Measurements from ENCODE around the gene RPTN.

The RPTN gene

DNA sequence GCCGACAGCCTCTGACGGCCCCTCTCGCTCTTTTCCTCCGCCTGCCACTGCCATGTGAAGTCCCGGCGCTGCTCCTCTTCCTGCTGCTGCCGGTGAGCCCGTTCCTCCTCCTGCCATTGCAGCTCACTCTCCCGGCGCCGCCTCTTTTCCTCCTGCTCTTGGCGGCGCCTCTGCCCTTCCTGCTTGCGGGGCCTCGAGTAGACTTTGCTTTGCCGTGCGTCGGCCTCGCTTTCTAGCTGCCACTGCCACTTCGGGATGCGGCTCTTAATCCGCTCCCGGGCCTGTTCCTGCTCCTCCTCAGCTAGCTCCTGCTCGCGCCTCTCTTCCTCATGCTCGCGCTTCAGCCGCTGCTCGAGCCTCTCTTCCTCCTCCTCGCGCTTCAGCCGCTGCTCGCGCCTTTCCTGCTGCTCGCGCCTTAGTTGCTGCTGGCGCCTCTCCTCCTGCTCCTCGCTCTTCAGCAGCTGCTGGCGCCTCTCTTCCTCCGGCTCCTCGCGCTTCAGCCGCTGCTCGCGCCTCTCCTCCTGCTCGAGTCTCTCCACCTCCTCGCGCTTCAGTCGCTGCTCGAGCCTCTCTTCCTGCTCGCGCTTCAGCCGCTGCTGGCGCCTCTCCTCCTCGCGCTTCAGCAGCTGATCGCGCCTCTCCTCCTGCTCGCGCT is 48.0 kb downstream of the RPTN start:
- DNase-seq (ENCODE audit: low read depth) = no peak

- DNase-seq (ENCODE audit: low read depth) = no peak
Observed at GRCh38 chr1:152110365-152110859, 48.6 kb downstream of the RPTN start.

DNA sequence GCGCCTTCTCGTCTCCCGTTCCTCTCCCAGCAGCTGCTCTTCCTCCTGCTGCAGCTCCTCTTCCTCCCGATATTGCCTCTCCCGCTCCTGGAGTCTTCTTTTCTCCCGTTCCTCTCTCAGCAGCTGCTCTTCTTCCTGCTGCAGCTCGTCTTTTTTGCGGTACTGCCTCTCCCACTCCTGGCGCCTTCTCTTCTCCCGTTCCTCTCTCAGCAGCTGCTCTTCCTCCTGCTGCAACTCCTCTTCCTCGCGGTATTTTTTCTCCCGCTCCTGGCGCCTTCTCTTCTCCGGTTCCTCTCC is 49.1 kb downstream of the RPTN start:
- no peak for DNase-seq (ENCODE audit: low read depth)

- DNase-seq (ENCODE audit: low read depth) = no peak
Observed at GRCh38 chr1:152109231-152109997, 49.6 kb downstream of the RPTN start.

DNA sequence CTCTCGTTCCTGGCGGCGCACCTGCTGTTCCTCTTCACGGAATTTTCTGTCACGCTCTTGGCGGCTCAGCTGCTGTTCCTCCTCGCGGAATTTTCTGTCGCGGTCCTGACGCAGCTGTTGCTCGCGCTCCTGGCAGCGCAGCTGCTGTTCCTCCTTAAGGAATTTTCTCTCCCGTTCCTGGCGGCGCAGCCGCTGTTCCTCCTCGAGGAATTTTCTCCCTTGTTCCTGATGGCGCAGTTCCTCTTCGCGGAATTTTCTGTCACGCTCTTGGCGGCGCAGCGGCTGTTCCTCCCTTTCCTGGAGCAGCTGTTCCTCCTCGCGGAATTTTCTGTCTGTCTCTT is 50.2 kb downstream of the RPTN start:
- no peak for DNase-seq (ENCODE audit: low read depth)

- no peak for DNase-seq (ENCODE audit: low read depth)
Observed at GRCh38 chr1:152107984-152108881, 50.8 kb downstream of the RPTN start.

DNA sequence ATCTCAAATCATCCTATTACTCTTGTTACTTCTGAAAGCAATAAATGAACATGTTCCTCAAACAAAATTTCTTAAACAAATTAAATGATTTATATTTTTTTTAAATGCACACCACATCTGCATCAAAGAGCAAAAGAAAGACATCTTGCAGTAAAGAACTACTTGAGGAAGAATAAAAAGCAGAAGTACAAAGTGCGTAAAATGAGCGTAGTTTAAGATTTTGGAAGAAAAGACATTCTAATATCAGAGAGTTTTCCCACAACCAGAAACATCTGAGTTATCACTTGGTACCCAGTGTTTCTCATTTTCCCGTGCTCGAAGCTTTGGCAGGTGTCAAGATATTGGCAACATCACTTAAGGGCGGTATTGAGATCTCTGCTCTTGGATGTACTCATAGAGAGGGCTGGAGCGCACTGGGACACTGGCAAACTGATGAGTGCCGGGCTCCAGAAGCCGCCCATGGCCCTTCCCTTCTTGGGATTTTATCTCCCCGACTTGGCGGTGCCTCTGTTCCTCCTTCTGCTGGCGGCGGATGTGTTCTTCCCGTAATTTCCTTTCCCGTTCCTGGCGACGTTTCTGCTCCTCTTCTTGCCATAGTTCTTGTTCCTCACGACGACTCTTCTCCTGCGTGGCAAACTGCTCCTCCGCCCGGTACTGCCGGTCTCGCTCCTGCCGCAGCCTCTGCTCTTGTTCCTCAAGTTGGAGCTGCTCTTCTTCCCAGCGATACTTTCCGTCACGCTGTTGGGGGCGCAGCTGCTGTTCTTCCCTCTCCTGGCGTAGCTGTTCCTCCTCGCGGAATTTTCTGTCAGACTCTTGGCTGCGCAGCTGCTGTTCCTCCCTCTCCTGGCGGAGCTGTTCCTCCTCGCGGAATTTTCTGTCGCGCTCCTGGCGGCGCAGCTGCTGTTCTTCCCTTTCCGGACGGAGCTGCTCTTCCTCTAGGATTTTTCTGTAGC is 51.7 kb downstream of the RPTN start:
- no peak for DNase-seq (ENCODE audit: low read depth)

DNA sequence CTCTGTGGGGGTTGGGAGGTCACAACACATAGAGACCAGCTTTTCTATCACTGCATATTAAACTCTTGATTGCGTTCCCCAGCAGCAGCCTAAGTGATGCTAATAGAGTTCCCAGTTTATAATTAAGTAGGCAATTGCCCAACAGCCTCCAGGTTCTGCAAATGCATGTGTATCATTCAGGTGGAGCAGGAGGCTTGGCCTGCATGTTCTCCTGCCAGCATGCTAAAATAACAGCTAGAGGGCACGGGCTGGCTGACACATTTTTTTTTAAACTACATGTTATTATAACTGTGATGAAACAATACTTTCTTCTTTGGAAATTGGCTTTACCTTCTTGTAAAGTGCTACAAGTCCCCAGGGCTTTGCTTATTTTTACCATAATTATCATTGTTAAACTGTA is 54.2 kb downstream of the RPTN start:
- no peak for DNase-seq (ENCODE audit: low read depth)

Measured in activated T-helper 9 cell treated with anti-CD3 and anti-CD28 coated beads, Interleukin-2, amount 50 U/mL, for 16 hours (primary cell).